Measurements from ENCODE around the gene ARFGAP1.

ARFGAP1 gene

DNA sequence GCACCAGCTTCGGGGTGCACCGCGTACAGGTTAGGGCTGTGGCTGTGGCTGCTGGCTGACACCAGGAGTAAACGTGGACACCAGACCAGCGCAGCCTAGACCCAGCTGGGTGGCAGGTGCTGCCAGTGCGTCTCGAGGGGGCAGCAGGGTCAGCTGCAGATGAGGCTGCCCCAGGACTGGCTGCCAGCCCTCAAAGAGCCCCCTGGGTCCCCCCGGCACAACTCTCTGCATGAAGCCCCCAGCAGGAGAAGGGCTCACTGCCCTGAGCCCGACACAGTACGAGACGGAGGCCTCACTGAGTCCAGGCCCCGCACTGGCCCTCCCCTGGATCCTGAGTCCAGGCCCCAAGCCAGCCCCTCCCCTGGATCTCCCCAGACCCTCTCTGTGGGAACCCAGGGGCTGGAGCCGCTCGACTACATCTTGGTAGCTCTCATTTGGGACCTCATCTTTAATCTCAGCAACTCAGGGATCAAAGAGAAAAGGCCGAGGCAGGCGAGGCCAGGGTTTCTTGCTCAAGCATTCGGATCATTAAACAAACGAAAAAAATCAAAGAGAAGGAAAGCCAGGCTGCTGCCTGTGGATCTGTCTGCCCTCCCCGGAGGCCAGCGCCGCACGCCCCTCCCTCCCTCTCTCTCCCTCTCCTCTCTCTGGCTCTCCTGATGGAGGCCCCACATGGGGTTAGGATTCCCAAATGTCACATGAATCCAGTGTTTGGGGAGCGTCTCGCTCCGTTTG is 11.4 kb upstream of the ARFGAP1 start:
- no peak for DNase-seq (ENCODE audit: low spot score)

DNA sequence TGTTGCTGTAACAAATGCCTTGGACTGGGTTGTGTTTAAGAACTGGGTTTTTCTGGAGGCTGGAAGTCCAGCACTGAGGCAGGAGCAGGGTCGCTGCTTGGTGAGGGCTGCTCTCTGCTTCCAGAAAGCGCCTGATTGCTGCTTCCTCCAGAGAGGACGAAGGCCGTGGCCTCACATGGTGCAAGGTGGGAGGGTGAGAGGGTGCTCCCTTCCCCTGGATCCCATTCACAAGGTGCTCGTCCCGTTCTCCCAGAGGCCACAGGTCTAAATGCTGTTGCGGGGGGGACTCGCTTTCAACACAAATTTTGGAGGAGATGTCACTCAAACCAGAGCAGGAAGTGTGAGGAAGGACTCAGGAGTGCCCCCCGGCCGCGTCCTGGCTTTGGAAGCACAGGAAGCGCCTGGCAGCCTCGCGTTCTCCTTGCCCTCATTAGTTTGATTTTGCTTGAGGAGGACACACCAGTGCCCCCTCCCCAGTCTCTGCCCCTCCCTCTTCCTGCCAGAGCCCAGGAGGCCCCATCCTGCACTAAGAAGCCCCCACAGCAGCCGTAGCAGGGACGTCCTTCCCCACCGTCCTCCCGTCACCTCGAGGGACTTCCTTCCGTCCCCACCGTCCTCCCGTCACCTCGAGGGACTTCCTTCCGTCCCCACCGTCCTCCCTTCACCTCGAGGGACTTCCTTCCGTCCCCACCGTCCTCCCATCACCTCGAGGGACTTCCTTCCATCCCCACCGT is 10.7 kb upstream of the ARFGAP1 start:
- DNase-seq (ENCODE audit: low spot score), result no peak

DNA sequence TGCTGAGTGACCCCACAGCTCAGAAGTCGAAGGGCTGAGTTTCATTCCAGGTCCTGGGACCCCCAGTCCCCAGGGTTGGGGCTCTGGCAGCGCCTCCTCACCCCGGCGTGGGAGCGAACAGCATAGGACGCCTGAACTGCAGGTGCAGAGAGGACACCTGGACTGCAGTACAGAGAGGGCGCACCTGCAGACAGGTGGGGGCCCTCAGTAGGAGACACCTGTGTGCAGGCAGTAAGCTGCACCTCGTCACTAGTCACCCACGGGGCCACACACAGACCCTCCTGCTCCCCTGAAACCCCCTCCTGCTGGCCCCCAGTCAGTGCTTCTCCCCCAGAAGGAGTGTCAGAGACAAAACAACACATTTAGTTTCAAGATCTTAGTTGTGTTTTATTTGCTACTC is 9.8 kb upstream of the ARFGAP1 start:
- DNase-seq (ENCODE audit: low spot score), result no peak

DNA sequence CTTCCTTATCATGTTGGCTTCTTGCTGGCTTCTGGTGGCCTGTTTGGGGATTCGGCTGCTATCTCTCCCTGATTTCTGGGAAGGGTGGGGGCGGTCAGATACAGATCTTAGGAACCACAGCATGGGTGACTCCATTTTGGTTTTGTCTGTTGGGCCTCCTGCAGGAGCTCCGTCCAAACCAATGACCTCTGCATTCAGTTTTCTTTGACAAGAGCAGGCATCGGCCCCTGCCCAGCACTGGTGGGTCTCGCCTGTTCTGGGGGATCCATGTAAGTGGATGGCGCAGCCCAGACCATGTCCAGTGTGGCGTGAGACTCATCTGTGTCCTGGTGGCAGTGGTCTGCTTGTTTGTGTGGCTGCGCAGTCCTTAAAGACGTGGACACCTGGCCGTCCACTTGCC is 8.6 kb upstream of the ARFGAP1 start:
- no peak for DNase-seq (ENCODE audit: low spot score)

DNA sequence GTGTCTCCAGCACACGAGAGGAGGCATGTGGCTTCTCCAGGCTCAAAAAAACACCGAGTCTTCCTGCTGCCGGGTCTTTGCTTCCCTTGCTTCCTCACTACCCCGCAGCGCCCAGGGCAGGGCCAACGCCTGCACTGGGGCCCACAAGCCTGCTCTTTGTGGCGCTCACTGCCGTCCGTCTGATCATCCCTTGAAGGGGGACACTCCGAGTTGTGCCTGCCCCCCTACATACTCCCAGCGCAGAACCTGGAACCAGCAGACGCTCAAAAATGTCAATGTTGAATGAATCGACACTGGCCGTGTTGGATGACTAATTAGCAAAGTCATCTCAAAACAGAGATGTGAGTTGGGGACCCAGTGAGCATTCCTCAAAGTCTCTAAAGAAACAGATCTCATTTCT is 8.1 kb upstream of the ARFGAP1 start:
- no peak for DNase-seq (ENCODE audit: low spot score)

DNA sequence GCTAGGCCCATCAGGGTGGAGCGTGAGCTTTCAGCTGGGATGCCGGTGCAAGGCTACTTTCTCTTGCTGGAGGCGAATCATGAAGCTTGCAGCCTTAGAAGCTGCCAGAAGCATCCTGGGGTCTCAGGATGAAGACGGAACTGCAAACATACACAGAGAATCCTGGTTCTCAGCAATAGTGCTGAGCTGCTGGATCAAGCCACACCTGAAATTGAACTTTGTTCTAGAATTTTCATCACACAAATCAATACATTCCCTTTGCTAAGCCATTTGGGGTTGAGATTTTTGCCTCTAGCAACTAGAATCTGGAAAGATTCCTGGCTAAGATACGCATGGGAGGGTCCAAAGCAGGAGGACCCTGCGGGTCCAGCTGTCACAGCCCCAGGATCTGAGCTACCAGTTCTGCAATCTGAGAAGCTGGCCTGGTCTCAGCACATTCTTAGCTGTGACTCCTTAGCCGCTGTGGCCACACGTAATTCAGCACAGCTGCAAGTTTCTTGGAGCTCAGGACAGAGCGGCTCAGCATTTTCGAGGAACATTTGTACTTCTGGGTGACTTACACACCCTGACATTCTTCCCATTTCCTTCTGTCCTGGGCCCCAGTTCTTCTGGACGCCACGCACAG is 6.6 kb upstream of the ARFGAP1 start:
- DNase-seq (ENCODE audit: low spot score), result peak; percentile 78

GRCh38 chr20:63267691-63268090 is 4.9 kb upstream of the ARFGAP1 start:
- no peak for DNase-seq (ENCODE audit: low spot score)

DNA sequence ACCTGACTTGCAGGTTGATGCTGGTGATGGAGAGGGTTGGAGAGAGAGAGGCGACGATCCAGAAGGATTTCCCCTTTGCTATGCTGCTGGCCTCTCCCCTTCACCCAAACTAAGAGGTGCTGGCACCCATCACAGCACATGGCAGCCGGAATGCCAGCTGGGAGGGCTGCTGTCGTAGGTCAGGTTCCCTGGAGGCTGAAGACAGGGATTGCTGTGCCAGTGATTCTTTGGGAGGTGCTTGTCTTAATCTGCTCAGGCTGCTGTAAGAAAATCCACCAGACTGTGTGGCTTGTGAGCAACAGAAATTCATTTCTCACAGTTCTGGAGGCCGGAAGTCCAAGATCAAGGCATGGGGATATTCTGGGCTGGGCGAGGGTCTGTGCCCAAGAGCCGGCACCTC is 4.4 kb upstream of the ARFGAP1 start:
- DNase-seq (ENCODE audit: low spot score), result no peak

- DNase-seq (ENCODE audit: low spot score), result no peak
Observed at GRCh38 chr20:63268671-63269439, 3.8 kb upstream of the ARFGAP1 start.

DNA sequence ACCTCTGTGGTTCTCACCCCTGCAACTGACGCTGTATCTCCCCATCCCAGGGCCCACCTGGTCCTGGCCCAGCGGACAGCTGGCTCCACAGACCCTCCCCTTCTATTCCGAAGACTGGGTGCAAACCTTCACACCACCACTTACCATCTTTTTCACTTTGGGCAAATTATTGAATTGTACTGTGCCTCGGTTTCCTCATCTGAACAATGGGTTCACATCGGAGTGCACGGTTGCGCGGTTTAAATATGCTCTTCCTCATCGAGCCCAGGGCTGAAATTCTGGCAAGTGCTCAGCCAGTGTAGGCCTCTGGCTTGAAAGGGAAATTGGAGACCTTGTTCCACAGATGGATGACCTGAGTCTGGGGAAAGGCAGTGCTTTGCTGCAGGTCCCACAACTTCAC is 2.9 kb upstream of the ARFGAP1 start:
- no peak for DNase-seq (ENCODE audit: low spot score)

GRCh38 chr20:63270606-63271325 is 1.8 kb upstream of the ARFGAP1 start:
- no peak for DNase-seq (ENCODE audit: low spot score)

GRCh38 chr20:63273059-63273579 is 506 bp downstream of the ARFGAP1 start:
- DNase-seq (ENCODE audit: low spot score), result no peak

DNA sequence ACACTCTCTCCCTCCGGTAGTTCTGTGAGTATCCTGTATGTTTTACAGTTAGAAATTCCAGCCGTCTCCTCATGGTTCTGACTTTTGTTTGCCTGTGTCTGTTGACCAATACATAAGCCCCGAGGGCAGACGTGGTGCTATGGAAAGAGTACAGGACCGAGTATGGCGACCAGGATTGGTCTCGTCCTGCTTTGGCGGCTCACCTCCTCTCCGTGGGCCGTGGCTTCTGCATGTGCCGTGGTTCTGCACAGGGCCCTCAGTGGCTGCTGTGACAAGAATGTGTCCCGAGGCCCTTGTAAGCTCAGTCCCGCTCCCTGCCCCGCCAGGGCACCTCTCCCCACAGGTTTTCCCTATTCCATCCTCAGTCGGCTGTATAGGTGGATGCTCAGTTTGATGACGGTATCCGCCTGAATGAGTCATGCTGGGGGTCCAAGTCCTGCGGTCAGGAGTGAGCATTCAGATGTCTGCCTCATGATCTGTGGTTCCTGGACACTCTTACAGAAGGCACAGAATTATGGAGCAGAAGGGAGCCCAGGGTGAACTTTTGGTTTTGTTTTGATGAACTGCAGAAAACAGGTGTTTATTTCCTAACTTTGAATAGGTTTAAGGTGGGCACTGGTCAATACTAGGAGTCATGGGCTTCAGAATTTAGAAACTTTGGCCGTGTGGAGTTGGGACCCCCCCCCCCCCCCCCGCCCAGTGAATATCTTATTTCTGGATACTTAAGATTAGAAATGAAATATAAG is 1.2 kb downstream of the ARFGAP1 start:
- peak; percentile 76 for DNase-seq (ENCODE audit: low spot score)

DNA sequence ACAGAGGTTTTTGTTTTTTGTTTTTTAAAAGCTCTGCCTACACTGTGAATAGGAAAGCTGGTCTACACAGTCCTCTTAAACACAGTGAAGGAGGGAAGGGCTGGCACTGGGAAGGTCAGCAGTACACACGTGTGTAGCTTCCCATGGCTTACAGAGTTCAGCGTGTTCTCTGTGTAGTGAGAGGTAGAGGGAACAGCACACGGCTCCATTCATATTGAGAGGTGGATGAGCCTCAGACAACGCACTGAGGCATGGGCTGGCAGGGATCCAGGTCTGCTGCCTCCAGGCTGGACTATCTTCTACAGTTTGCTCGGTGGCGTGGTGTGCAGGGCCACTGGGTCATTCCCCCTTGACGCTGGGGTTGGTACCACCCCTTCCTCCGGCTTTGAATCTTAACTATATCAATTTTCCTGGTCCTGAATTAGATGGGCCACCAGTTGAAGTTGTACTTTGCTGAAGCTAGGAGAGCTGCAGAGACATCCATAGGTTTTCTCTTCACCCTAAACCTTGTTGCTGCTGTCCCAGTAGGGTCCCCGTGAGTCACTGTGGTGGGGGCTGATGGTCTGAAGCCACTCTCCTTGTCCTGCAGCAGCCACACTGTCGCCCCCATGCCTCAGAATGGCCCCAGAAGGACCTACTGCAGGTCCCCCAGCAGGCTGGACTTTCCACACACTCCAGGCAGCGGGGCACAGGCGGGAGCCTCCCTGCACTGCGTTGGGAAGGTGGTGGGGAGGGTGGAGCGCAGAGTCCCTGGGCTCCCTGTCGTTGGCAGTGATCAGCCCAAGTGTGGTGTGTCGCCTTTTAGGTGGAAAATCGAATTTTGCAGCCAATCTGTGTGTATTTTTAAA is 2.0 kb downstream of the ARFGAP1 start:
- no peak for DNase-seq (ENCODE audit: low spot score)

GRCh38 chr20:63275825-63276224 is 3.2 kb downstream of the ARFGAP1 start:
- DNase-seq (ENCODE audit: low spot score), result no peak

DNA sequence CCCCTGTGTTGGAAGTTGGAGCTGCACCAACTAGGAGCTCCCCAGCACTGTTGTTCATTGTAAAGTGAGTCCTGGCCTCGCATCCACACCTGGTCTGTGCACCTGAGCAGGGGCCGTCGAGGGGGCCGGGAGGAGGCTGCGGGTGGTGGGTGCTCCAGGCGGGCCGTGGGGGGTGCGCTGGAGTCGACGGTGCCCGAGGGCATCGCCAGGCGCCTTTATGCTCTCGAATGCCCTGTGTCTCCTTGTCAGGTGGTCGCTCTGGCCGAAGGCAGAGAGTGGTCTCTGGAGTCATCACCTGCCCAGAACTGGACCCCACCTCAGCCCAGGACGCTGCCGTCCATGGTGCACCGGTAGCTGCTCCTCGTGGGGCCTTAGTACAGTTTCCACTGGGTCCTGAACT is 4.3 kb downstream of the ARFGAP1 start:
- no peak for DNase-seq (ENCODE audit: low spot score)

DNA sequence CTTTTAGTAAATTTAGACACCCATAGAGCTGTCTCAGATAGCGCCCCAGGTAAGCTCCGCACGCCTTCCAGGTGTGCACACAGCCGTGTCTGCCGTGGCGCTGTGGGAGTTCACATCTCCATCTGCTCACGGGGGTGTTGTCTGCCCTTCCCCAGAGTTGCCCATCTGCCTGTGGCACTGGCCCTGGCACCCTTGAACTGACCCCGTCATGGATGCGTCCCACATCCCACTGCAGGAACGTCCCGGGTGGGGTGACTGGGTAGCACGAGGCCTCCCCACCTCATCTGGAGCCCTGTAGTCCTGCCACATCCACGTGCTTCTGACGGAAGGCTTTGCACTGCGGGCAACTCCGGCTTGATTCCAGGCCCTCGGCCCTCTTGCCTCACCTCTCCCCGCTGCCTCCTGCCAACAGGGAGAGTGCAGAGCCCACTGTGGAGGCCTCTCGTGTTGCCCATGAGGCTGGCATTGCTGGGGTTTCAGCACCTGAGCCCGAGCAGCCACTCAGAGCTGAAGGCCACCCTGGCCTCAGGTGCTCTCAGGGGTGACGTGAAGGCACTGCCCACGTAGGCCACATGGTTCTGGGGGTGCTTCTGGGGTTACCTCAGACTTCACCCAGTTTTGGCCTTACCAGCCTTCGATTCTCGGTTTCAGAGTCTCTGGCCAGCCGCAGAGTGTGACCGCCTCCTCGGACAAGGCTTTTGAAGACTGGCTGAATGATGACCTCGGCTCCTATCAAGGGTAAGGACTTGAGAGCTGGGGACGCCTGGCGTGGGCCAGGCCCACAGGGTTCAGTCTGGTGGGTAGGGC is 5.1 kb downstream of the ARFGAP1 start:
- no peak for DNase-seq (ENCODE audit: low spot score)

DNA sequence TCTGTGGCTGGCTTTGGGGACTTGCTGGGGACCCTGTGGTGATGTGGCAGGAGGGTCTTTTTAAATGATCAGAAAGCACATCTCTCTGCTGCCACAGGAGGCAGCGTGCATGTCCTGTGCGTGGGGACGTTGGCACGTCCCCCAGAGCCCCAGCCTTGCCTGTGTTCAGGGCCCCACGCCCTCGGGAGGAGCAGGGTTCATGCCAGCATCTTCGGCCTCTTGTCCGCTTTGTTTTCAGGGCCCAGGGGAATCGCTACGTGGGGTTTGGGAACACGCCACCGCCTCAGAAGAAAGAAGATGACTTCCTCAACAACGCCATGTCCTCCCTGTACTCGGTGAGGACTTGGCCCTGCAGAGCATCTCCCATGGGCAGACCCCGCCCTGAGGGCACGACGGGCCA is 6.0 kb downstream of the ARFGAP1 start:
- no peak for DNase-seq (ENCODE audit: low spot score)

DNA sequence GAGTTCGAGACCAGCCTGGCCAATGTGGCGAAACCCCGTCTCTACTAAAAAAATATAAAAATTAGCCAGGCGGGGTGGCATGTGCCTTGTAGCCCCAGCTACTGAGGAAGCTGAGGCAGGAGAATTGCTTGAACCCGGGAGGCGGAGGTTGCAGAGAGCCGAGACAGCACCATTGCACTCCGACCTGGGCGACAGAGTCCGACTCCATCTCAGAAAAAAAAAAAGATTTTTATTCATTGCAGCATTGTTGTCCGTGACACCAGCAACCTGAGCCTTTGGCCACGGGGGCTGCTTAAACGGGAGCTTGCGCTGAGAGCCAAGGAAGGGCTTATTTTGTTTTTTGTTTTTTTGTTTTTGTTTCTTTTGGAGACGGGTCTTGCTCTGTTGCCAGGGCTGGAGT is 7.3 kb downstream of the ARFGAP1 start:
- DNase-seq (ENCODE audit: low spot score), result no peak
